Measurements from ENCODE around the gene TOM1L2. TPM values are rescaled to one million over a fixed set of nuclear protein-coding genes. Genes with fewer than 3 reads are reported as not detected.

The TOM1L2 gene
- total and polyA plus RNA-seq, 12 donors, result 46.4 to 331 (median 273) TPM

DNA sequence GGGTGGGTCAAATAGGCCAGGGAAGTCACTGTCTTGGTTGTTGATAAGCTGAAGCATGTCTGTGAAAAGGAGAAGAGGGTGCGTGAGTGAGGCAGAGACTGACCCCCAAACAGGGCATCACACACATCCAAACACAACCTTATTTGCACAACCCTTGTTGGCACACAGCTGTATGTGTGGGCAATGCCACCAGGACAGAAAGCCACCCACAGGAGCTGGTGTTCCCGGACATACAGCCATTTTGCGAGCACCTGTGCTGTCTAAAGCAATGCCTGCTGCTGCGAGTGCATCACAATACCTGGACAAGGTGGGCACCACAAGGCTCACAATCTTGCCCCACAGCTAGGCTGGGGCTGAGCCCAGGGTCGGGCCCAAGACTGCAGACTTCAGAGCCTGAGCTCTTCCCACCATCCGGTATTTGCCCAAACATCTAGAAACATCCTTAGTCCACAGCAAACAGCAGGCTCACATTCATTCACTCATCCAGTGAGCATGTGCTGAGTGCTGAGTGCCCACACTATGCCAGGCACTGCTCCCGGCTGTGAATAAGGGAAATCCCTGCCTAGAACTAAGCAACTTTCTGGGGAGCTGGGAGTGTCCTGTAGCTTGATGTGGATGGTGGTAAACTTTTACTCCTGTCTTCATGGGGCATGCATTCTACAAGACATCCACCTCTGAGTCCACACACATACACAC is 151.6 kb downstream of the TOM1L2 start:
- 80 to 89% methylated on average over 7 of the region's 7 CpGs for WGBS, 2 donors
- Histone ChIP-seq H3K27ac (no peak overlapping the region), H3K4me1 (peaks cover 26 to 89% (median 61%) of the 10 kb centered on the region in 9 donors), H3K9me3 (no peaks in the 10 kb centered on the region), H3K27me3 (no peaks in the 10 kb centered on the region), H3K36me3 (peaks cover 0 to 43% (median 9%) of the 10 kb centered on the region in 9 donors), H3K4me3 (no peak overlapping the region)
- no peak for TF ChIP-seq CTCF (IDR thresholded peaks at IDR 0.05)
- no peak for ATAC-seq
- no peak for DNase-seq
- intact Hi-C loops (cut with DNase I), result loop anchor here in 2 of 10 donors (10.0 kb wide), 1 partner anchor 214 kb away; the partner anchor contains the start of genes ATPAF2 (in 2 of the 2) and GID4 (in 2 of the 2)

GRCh38 chr17:17820046-17820445 is 152.2 kb downstream of the TOM1L2 start:
- Histone ChIP-seq H3K9me3 (no peaks in the 10 kb centered on the region), H3K27ac (no peak overlapping the region), H3K4me1 (peaks cover 20 to 89% (median 61%) of the 10 kb centered on the region in 9 donors), H3K4me3 (no peak overlapping the region), H3K27me3 (no peaks in the 10 kb centered on the region), H3K36me3 (peaks cover 0 to 49% (median 9%) of the 10 kb centered on the region in 9 donors)
- no peak for ATAC-seq
- TF ChIP-seq CTCF (IDR thresholded peaks at IDR 0.05), result no peak
- DNase-seq, result no peak
- intact Hi-C loops (cut with DNase I), result loop anchor here in 2 of 10 donors (10.0 kb wide), 1 partner anchor 215 kb away; the partner anchor contains the start of genes ATPAF2 (in 2 of the 2) and GID4 (in 2 of the 2)
- WGBS, 2 donors, result 83 to 89% methylated on average over 10 of the region's 10 CpGs

DNA sequence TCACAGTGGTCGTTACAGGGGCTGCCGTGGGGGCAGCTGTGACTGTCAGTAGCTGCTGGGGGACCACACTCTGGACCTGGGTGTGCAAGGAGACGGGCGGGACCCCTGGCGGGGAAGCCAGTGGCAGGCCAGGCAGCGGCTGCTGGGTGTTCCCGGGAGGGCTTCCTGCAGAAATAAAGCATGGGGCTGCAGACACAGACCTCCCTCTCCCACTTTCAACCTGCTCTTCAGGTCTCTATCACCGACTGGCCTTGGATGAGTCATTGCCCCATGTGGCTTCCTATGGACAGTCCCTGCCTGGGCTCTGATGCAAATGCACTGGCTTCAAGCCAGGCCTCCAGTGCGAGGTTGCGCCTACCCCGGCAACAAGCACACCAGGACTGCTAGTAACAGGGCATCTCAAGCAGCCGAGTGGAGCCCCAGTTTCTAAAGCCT is 152.6 kb downstream of the TOM1L2 start:
- TF ChIP-seq CTCF (IDR thresholded peaks at IDR 0.05), result no peak
- Histone ChIP-seq H3K27ac (no peak overlapping the region), H3K36me3 (peaks cover 0 to 53% (median 9%) of the 10 kb centered on the region in 9 donors), H3K4me3 (no peak overlapping the region), H3K27me3 (no peaks in the 10 kb centered on the region), H3K4me1 (peaks cover 17 to 89% (median 61%) of the 10 kb centered on the region in 9 donors), H3K9me3 (no peaks in the 10 kb centered on the region)
- DNase-seq (peak in 1 of 2 donors; percentile 62), ATAC-seq (peak in 1 of 8 donors; percentile 8)
- intact Hi-C loops (cut with DNase I), result loop anchor here in 5 of 10 donors (5.0 to 10.0 kb wide), 2 partner anchors 38 to 215 kb away; partner anchors contain the start of genes ATPAF2 (in 5 of the 5) and GID4 (in 5 of the 5)
- WGBS, 2 donors, result 57 to 64% methylated on average over 12 of the region's 12 CpGs

DNA sequence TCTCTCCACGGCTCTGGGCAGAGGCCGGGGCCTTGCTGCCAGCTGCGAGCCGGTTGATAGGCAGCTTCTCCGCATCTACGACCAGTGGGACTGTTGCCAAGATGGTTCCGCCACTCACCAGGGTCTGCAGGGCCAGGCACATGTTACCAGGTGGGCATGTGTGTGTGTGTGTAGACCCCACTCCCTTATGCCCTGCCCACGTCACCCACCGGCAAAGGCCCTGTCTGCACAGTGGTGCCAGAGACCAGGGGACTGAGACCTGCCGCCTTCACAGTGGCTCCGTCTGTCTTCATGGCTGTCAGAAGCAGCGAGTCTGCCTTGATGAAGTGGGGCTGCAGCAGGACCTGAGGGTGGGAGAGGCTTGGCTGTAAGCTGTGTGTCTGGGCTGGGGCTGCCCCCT is 153.1 kb downstream of the TOM1L2 start:
- DNase-seq (no peak), ATAC-seq (no peak)
- no peak for TF ChIP-seq CTCF (IDR thresholded peaks at IDR 0.05)
- H3K4me3 ChIP-seq, result no peak overlapping the region
- H3K4me1 ChIP-seq, result peaks cover 12 to 89% (median 61%) of the 10 kb centered on the region in 9 donors
- intact Hi-C loops (cut with DNase I), result loop anchor here in 5 of 10 donors (5.0 to 10.0 kb wide), 2 partner anchors 38 to 216 kb away; partner anchors contain the start of genes ATPAF2 (in 5 of the 5) and GID4 (in 5 of the 5)
- H3K27ac ChIP-seq, result no peak overlapping the region
- H3K27me3 ChIP-seq, result no peaks in the 10 kb centered on the region
- H3K9me3 ChIP-seq, result no peaks in the 10 kb centered on the region
- H3K36me3 ChIP-seq, result peaks cover 0 to 58% (median 9%) of the 10 kb centered on the region in 9 donors
- 80 to 85% methylated on average over 12 of the region's 12 CpGs for WGBS, 2 donors

All from heart right ventricle (tissue), 16 donors.